CD4-positive, alpha-beta T cell treated with Interleukin-17A for 4 hours (primary cell): ENCODE measurements around the gene GAK.

Experiments used
- DNase-seq: peaks from one replicate; pipeline ENCODE4 v3.0.0-alpha.2; 2020; ENCODE audit warnings: mixed read lengths

The GAK gene

DNA sequence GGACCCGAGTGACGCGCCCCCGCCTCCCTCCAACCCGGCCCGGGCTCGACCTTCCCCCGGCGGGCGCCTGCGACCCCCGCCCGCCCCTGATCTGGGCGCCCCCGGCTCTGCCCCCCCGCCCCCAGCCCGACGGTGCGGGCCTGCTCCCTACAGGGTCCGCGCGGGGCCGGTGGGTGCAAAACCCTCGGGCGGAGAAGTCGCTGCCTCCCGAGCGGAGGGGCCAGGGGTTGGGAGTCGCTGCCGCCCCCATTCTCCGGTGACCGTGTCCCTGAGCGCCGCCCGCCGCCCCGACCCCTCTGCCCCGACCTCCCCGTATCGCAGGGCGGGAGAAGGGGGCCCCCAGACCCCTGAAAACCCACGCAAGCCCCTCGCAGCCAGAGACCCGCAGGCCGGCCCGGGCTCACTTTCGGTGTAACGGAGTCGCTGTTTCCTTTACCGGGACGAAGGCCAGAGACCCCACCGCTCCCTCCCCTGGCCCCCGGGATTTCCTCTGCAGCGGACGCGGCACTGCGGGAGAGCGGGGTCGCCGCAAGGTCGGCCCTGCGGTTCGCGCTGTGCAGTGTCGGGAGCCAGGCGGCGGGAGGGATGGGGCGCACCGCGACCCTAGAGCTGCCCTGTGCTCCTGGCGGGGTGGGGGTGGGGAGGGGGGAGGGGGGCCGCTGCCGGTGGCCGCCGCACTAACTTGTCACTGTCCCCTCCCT lies 105.5 kb downstream of the GAK start:
- no peak for DNase-seq

DNA sequence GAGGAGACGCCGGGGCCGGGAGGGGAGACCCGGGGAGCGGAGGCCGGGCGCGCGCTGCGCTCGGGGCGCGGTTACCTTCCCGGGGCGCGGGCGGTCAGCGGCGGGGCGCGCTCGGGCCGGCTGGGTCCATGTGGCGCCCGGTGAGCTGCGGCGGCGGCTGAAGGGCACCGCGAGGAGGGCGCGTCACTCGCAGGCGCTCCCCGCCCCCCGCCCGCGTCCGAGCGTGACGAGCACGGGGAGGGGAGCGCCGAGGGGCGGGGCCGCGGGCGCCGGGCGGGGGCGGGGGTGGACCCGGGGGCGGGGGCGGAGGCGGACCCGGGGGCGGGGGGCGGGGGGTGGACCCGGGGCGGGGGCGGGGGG lies 106.2 kb downstream of the GAK start, which contains the start of gene CPLX1:
Gene CPLX1 (minus strand): TSS at position 159 of the 360 bp plus-strand sequence. CDS start 1,607 bp downstream, outside the sequence.
- peak; percentile 32 for DNase-seq

DNA sequence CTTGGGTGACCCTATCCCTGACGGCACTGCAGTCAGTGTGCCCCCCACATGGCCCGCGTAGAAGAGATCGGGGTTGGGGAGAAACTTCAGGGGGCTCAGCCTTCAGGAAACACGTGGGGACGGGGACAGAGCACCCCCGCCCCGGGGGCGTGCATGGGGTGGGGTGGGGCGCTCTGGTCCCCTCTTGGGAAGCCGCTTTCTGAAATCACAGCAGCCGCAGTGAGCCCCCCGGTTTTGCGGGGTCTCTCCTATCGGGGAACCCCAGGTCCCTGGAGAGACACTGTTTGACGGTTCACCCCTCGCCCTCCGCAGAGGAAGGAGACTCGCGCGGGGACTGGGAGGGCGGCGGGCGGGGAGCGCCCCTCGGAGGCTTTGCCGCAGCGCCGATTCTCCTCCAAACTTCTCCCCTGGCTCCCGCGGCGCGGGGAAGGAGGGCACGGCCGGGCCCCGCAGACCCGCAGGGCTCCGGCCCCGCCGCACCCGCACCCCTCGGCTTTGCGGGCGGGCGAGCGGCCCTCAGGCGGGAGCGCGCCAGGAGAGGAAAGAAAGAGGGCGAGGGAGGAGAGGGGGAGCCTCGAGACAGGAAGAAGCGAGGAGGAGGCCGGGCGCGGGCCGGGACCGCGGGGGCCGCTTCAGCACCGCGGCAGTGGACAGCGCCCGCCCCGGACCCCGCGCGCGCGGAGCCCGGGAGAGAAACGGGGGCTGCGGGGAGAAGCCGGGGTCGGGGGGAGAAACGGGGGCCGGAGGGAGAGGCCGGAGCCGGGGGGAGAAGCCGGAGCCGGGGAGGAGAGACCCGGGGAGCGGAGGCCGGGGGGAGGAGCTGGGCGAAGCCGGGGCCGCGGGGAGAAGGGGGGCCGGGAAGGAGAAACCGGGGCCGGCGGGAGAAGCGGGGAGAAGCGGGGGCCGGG lies 106.8 kb downstream of the GAK start:
- DNase-seq, result peak; percentile 51

DNA sequence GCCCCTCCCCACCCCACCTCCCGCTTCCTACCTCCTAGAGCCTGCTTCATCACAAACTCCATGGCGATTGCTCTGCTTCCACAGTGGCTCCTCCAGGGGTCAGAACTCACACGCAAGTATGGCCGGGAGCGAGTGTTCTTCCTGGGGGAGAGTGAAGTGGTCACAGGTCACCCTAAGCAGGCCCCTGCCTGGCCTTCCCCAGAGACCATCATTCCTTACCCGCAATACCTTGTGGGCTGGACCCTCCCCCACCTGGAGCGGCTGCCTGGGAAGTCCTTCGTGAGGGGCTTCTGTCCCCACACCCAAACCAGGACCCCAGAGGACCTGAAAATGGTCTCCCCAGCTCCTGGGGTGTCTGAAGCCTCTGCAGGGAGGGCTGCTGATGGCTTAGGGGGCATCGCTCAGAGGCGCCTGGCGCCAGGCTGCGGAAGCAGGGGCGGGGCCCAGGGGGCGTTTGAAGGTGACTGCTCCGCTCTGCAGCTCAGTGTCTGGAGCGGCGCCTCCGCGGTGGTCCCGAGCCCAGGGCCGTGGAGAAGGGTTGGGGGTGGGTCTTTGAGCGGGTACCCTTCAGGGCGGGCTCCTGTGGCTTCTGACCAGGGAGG lies 107.6 kb downstream of the GAK start:
- DNase-seq, result no peak

DNA sequence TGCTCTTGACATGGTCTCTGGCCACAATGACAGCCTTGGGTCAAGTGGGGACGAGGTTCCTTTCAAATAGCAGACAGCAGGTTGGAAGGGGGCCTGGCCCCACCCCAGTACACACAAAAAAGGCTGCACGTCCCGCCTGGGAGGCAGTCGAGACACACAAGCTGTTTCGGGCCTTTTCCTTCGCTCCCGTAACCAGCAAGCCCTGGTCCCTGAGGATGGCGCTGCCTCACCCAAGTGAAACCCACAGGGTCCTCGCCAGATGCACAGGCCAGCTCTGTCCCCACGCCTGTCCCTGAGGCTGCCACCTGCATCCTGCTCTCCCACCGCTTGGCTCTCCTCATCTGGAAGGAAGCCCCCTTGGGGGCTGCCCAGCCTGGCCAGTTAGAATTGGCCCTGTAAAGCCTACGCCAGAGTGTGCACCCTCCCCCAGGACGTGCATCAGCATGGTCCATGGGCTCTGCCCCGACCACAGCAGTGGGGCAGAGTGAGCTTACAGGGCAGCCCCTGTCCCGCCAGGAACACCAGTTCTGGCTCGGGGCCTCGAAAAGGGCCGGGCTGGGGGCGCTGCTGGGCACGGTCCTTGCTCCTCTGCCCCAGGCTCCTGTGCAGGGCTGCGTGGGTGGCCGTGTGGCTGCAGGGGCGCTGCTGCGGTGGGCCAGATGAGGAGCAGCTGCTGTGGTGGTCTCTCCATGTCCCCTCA lies 108.2 kb downstream of the GAK start:
- no peak for DNase-seq

DNA sequence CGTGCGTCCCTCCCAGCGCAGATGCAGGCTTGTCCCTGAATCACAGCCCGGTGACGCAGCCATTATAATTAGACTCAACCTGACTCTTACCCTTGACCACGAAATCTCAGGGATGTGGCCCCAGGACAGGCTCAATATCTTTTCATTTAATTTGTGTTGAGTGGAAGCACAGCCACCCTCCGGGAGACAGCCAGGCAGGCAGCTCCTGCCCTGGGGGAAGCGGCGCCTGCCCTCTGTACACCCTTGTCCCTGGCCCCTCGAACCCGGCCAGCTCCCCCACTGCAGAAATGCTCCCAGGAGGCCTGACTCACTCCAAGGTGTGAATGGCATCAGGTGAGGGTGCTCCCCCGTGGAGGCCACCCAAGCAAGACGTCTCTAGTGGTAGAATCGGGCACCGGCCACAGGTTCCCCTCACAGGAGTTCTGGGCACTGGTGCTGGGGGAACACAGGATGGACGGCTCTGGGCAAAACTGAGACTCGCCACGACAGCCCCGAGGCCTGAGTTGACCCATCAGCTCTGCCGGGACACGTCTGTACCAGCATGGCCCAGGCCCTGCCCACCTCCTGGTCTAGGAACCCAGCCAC lies 108.8 kb downstream of the GAK start:
- no peak for DNase-seq

DNA sequence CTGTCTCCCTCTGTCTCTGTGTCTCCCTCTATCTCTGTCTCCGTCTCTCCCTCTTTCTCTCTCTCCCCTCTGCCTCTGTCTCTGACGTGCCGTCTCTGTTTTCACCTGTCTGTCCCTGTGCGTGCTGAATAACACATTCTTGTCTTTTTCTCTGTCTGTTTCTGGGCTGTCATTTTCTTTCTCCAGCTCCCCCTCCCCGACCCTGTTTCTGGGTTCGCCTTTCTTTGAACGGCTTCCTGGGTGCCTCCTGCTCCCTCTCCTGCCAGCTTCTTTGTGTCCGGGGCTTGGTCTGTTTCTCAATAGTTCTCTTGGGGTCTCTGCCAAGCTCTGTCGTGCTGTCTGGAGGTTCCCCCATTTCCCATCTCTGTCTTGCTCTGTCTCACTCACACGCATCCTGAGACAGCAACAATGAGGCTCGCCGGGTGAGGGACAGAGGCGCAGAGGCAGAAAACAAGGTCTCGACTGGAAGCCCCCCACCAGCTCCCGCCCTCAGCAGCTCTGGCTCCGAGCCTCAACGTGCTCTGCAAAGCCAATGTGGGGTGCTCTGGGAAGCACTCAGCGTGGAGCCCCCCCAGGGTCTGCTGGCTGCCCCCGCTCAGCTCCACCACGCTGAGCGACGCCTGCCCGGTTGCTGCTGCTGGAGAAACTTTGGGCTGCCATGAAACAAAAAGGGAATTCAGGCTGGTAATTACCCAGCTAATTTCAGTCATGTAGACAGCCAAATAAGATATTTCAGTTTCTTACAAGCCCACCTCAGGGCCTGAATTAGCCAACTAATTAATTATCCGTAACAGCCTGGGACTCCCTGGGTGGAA lies 109.5 kb downstream of the GAK start:
- DNase-seq, result no peak

DNA sequence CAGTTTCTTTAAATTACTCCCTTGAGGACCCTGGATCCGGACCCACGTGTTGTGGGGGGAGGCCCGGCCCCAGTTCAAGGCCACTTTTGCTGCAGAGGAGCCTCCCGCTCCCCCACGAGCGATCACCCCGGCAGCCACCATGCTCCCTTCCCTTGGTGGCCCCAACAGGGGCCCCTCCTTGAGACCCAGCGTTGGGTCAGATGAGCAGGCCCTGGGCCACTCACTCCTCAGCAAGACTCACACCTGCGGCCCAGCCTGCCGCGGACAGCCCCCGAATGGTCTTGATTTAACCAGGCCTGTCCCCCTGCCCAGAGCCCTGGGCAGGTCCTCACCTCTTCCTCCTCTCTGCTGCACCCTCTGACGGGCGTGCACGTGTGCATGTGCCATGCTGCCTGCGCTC lies 110.5 kb downstream of the GAK start:
- DNase-seq, result no peak

DNA sequence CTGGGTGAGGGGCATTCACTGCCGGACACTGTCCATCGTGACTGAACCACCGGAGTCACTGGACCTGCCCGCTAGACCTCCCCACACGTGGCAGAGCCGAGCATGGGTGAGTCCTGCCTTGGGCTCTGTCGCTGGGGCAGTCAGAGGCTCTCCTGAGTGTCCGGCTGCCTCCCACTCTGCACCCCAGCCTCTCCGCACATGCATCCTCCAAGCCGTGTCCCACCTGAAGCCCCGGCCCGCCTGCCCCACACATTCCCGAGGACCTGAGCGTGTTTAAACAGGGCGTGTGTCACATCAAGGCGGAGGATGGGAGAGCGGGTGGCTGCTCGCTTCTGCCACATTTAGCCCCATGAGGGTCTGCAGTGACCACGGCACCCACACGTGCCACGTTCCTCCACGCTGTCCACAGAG lies 110.9 kb downstream of the GAK start:
- no peak for DNase-seq

DNA sequence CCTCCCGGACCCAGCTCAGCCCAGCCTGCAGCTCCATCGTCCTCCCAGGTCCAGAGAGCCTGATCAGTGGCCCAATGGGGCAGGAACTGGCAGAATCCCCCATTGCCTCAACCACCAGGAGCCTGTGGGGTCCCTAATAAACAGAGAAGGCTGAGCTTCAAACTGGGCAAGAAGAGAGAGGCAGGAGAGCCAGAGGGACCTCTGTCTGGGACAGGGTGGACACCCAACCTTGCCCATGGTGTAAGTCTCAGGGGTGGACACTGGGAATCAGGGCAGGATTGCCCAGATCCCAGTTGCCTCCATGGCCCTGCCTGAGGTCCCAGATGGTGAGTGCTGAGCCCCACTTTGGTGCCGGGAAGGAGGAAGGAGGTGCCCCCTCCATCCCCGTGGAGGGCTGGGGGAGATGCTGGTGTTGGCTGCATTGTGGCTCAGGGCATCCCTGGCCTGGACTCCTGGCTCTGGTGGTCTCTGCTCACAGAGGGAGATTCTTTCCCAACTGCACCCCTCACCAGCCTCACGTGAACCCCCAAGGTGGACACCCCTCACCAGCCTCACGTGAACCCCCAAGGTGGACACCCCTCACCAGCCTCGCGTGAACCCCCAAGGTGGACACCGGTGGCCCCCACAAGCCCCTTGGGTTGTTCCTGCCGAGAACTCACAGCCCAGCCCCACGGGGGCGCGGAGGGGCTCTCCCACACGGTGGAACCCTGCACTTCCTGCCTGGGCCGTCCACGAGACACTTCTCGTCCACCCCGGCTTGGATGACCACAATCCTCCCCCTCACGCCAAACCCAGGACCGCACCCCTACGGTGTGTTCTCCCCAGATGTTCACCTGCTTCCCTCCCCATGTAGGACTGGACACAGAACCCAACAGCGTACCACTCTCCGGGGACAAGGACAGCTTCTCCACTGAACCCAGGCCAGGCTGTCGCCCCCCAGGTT lies 111.6 kb downstream of the GAK start:
- no peak for DNase-seq

DNA sequence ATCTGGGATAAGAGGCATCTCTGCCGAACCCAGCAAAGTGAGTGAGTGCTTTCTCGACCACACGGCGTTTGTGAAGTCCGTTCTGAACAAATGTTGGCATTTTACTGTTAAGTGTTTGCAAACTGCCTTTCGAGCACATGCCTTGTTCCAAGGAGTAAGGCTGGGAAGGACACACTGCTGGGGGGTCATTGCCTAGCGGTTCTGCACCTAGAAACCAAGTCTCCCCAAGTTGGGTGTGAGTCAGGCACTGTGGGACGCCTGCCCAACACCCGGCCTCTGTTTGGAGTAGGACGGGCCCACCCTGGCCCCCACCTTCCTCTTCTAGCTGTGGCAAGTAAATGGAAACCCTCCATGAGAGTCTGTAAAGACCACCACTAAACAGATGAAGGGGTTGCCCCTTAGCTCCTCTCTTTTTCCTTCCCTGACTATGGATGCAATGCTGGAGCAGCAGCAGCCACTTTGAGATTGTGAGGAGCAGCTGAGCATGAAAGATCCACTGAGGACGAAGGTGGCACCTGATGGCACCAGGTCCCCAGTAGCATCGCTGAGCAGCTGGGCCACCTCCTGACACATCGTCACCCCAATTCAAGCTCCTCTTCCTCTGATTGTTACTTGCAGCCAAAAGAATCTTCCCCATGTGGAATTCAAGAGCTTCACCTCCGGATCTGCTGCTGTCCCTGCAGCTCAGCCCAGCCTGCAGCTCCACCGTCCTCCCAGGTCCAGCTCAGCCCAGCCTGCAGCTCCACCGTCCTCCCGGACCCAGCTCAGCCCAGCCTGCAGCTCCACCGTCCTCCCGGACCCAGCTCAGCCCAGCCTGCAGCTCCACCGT lies 112.5 kb downstream of the GAK start:
- DNase-seq, result no peak

DNA sequence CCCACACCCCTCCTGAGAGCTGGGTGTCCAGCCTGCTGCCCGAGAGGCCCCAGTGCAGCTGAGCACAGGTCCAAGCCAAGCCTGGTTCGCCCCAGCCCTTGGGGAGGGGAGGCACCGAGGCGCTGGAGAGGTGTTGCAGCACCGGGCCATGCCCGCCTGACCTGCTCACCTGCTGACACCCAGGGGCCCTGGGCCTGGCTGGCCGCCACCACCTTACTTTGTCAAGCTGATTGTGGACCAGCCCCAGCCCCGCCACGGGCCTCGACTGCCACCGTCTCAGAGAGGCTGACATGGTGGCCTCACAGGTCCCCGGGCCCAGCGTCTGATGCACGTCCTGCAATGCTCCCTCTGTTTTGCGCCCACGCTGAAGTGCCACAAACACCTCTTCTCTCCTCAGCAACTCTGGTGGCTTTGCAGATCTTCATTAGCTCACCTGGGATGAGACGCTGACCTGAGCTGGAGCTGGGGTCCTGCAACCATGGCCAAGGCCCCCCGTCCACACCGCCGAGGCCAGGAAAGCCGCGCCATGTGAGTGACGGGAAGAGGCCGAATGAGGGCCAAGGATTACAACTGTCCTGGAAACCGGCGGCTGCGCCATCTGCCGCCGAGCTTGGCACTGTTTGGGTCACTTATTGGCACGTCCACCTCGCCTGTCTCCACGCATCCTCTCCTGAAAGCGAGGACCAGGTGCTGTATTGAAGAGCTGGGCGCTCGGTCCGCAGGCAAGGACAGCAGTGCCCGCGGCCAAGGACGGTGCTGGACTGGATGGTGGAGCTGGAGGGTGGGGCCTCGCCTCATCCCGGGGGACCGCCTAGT lies 113.8 kb downstream of the GAK start:
- no peak for DNase-seq

DNA sequence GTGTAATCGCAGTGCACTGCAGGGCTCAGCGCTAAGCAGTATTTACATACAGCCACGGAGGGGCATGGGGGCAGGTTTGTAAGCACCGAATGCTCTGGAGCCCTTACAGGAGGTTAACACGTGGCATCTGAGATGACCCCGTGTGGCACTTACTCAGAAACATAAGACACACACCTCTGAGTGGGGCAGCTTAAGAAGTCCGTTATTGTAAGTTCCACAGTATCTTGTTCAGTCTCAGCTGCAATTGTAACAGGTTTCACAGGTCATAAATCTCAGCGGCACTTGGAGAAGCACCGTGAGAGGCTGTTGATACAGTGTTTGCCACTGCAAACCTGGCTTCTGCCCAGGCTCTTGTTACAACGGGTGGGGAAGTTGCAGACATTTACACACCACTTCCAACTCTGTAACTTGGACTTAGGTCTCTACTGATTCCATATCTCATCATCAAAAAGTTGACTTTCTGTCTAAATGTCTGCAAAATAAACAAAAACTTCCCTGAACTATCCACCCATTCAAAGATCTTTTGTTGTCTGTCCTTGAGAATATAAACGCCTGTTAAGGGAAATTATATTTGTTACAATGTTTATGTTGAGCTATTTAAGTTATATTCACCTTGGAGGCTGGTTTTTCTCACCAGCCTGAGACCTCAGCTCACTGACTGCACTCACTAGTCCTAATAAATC lies 116.5 kb downstream of the GAK start:
- no peak for DNase-seq

DNA sequence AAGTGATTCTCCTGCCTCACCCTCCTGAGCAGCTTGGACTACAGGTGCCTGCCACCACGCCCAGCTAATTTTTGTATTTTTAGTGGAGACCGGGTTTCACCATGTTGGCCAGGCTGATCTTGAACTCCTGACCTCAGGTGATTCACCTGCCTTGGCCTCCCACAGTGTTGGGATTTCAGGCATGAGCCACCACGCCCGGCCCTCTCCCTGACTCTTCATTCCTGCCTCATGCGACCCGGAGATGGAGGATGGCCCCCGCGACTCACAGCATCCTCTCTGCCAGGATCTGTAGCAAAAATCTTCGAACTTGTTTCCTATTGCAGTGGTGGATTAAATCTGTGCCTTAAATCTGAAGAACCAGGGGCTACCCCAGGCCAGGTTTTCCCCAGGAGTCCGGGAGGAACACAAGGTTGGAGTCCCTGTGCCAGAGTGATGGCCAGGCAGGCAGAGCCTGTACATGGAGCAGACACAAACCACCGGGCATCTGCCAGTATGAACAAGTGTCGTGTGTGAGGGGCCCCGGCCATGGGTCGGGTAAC lies 117.7 kb downstream of the GAK start:
- no peak for DNase-seq

DNA sequence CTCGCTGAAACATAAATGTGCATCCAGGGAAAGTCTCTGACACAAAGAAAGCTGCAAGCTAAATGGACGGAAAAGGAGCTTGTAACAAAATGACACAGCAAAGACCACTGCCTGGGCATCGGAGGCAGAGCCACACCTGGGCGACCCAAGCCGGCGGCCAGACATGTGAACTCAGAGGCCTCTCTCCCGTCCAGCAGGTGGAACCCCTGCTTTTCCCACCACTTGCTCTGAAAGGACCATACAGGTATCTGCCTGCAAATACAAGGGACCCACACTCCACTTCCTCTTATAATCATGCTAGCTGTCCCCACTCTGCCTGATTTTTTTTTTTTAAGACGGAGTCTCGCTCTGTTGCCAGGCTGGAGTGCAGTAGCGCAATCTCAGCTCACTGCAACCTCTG lies 118.2 kb downstream of the GAK start:
- DNase-seq, result no peak

DNA sequence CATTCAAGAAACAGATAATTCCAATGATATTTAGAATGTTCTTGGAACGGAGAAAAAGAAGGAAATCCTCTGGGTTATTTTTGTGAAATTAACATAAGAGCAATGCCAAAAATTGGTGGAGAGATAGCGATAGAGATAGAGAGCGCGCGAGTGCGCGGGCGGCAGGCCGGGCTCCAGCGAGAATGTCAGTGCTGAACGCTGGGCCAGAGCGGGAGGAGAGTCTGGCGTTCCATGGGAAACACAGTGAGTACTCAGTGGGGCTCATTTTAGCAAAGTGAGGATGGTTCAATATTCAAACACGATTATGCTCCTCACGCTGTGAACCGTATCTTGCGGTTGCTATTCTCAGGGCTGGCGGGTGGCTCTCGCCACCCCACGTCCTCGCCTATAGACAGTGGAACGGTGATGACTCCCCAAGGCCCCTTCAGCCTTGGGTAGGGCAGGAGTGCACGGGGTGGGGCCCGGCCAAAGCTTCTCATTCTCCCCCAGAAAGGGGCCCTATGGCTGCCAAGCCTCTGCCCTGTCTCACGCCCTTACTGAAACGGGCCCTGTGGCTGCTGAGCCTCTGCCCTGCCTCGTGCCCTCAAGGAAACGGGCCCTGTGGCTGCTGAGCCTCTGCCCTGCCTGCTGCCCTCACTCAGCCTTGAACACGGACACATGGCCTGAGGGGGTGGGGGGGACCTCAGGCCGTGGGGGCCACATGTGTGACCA lies 123.1 kb downstream of the GAK start:
- no peak for DNase-seq

DNA sequence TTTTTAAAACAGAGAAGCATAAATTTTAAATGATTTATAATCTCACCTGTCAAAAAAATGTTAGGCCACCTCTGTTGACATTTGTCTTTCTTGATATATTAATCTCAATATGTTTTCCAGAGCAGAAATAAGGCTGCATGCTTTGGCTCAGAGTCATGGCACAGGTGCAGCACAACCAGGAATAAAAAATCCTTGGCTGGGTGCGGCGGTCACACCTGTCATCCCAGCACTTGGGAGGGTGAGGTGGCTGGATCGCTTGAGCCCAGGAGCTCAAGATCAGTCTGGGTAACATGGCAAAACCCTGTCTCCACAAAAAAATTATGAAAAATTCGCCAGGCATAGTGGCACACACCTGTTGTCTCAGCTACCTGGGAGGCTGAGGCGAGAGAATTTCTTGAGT lies 124.3 kb downstream of the GAK start:
- no peak for DNase-seq
